Esophagus muscularis mucosa (tissue), 4 donors: Measurements from ENCODE around the gene LDLRAD3. TPM values are rescaled to one million over a fixed set of nuclear protein-coding genes. Genes with fewer than 3 reads are reported as not detected.

ENCODE experiments used
- DNase-seq: peaks from one replicate; pipeline ENCODE4 v3.0.0-alpha.2; 2017; ENCODE audit errors: extremely low spot score
- H3K27ac ChIP-seq, 4 donors: fragments of 200-600 bp; sonication (generic); replicated peaks in 1 of 4; 1 replicate in 3 of 4; 2 replicates in 1 of 4; pipeline ENCODE4 v1.5.1; 2016 to 2019; ENCODE audit warnings: mild to moderate bottlenecking in 1 of 4
- H3K27me3 ChIP-seq, 4 donors: fragments of 200-600 bp; sonication (generic); one replicate each; pipeline versions ENCODE4 v1.5.1 to v1.6.0; 2016 to 2019
- H3K36me3 ChIP-seq, 4 donors: fragments of 200-600 bp; sonication (generic); one replicate each; pipeline ENCODE4 v1.5.1; 2016 to 2019
- H3K4me1 ChIP-seq, 4 donors: fragments of 200-600 bp; sonication (generic); one replicate each; pipeline ENCODE4 v1.5.1; 2016 to 2019
- H3K4me3 ChIP-seq, 4 donors: fragments of 200-600 bp; sonication (generic); 1 replicate in 2 of 4; 2 replicates in 2 of 4; pipeline ENCODE4 v1.5.1; 2016 to 2019; ENCODE audit warnings: mild to moderate bottlenecking in 4 of 4, moderate library complexity in 1 of 4
- H3K9me3 ChIP-seq, 4 donors: fragments of 200-600 bp; sonication (generic); 1 replicate in 3 of 4; 2 replicates in 1 of 4; pipeline ENCODE4 v1.5.1; 2016 to 2019
- EP300 ChIP-seq: sonication (generic); formaldehyde crosslinking; IDR thresholded peaks from one replicate; pipeline ENCODE4 v1.6.1; 2017; ENCODE audit warnings: antibody characterized with exemption
- POLR2A ChIP-seq: fragments of 450-650 bp; IDR thresholded peaks from one replicate; pipeline ENCODE4 v1.6.1; 2017; ENCODE audit warnings: antibody characterized with exemption, moderate library complexity, mild to moderate bottlenecking, low read depth
- POLR2AphosphoS5 ChIP-seq, 2 donors: sonication (generic); formaldehyde crosslinking; IDR thresholded peaks; one replicate each; pipeline ENCODE4 v1.6.1; 2017; ENCODE audit warnings: antibody characterized with exemption in 2 of 2
- WGBS: methylation state at CpG from one replicate; pipeline ENCODE4 v1.1.5; 2018; 5-methylcytosine and 5-hydroxymethylcytosine counted together
- intact Hi-C: fragments of 100-400 bp; cut with DNase I; formaldehyde crosslinking; loops from one replicate; pipeline ENCODE4 v1.15.1; 2023
- total RNA-seq, 4 donors: library from RNA; depleted of rRNA; stranded (reverse); fragments of >200 nt; gene quantifications; one replicate each; pipeline versions ENCODE4 v1.1.0 to v1.2.1, GENCODE V29; 2016
- TF ChIP-seq, protein P1 (sequence below), 3 experiments: fragments of 200-600 bp in 2 of 3; fragments of 450-650 bp in 1 of 3; sonication (generic) in 2 of 3; IDR thresholded peaks; one replicate each; pipeline ENCODE4 v1.5.1; 2017 to 2019; ENCODE audit warnings: antibody characterized with exemption in 3 of 3, mild to moderate bottlenecking in 2 of 3, moderate library complexity in 1 of 3

The LDLRAD3 gene
- total RNA-seq, 4 donors from 2014 or later, result 6.8 to 8.7 (median 8.2) TPM

DNA sequence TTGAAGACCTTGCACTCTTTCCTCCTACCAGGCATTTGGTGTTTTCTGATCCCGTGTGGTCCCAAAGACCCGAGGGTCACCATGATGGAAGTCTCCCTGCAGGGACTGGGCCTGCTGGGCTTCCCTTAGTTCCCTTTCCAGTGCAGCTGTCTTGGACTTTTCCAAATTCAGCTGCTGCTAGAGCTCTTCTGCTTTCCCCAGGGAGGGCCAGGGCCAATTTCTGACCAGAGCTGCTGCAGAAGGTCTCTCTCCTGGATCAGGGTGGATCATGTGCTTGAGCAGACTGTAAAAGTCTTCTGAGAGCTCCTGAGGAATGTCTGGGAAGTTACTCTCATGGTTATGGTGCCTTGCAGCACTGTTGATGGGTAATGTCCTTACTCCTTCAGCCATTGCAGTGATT is 23.2 kb downstream of the LDLRAD3 start:
- H3K9me3 ChIP-seq, result no peaks in the 10 kb centered on the region
- no peak overlapping the region for H3K4me3 ChIP-seq
- TF ChIP-seq, protein P1, sequence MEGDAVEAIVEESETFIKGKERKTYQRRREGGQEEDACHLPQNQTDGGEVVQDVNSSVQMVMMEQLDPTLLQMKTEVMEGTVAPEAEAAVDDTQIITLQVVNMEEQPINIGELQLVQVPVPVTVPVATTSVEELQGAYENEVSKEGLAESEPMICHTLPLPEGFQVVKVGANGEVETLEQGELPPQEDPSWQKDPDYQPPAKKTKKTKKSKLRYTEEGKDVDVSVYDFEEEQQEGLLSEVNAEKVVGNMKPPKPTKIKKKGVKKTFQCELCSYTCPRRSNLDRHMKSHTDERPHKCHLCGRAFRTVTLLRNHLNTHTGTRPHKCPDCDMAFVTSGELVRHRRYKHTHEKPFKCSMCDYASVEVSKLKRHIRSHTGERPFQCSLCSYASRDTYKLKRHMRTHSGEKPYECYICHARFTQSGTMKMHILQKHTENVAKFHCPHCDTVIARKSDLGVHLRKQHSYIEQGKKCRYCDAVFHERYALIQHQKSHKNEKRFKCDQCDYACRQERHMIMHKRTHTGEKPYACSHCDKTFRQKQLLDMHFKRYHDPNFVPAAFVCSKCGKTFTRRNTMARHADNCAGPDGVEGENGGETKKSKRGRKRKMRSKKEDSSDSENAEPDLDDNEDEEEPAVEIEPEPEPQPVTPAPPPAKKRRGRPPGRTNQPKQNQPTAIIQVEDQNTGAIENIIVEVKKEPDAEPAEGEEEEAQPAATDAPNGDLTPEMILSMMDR (IDR thresholded peaks at IDR 0.05), result no peak
- TF ChIP-seq EP300, result no peak
- no peak for TF ChIP-seq POLR2AphosphoS5 (IDR thresholded peaks at IDR 0.05)
- TF ChIP-seq POLR2A, result no peak
- no peak overlapping the region for H3K27ac ChIP-seq
- H3K4me1 ChIP-seq, result peaks cover 0 to 7% (median 0%) of the 10 kb centered on the region in 4 donors
- no peaks in the 10 kb centered on the region for H3K36me3 ChIP-seq
- DNase-seq, result no peak
- H3K27me3 ChIP-seq, result no peaks in the 10 kb centered on the region
- WGBS, result 83% methylated on average over 1 of the region's 2 CpGs
- intact Hi-C loops, result no loop called here

DNA sequence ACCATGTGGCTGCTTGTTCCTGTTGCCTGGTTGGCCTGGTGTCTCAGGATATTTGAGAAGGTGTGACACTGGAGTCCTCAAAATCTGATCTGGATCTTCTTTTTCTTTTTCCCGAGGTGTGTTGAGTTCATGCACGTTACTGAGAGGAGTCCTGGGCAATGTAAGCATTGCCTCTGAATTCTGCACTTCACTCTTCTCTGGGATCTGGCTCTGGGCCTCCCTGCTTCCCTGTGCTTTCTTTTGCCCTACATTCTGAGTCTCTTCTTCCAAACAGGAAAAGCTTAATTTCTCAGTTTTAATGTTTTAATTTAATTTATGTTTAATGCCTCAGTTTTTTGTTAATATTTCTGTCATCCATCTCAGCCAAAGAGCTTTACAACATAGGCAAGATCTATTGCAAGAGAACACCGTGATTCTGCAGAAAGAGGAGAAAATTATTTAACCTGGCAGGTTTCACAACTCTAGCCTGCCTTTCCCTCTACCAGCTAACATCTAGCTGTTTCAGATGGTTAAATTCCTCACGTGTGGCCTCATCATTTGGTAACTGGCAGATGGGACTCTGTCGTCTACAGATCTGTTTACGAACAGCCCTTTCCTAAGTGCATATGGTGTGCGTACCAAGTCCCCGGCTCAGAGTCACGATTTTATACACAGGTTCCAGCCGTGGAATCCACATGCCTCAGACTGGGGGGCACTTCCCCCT is 24.7 kb downstream of the LDLRAD3 start:
- no peak for DNase-seq
- Histone ChIP-seq H3K27ac (no peak overlapping the region), H3K36me3 (no peaks in the 10 kb centered on the region), H3K9me3 (no peaks in the 10 kb centered on the region), H3K4me3 (no peak overlapping the region), H3K4me1 (peaks cover 0 to 7% (median 0%) of the 10 kb centered on the region in 4 donors), H3K27me3 (no peaks in the 10 kb centered on the region)
- intact Hi-C loops, result no loop called here
- TF ChIP-seq POLR2AphosphoS5 (IDR thresholded peaks at IDR 0.05) (no peak), POLR2A (no peak), EP300 (no peak)
- WGBS, result 69% methylated on average over 10 of the region's 10 CpGs

DNA sequence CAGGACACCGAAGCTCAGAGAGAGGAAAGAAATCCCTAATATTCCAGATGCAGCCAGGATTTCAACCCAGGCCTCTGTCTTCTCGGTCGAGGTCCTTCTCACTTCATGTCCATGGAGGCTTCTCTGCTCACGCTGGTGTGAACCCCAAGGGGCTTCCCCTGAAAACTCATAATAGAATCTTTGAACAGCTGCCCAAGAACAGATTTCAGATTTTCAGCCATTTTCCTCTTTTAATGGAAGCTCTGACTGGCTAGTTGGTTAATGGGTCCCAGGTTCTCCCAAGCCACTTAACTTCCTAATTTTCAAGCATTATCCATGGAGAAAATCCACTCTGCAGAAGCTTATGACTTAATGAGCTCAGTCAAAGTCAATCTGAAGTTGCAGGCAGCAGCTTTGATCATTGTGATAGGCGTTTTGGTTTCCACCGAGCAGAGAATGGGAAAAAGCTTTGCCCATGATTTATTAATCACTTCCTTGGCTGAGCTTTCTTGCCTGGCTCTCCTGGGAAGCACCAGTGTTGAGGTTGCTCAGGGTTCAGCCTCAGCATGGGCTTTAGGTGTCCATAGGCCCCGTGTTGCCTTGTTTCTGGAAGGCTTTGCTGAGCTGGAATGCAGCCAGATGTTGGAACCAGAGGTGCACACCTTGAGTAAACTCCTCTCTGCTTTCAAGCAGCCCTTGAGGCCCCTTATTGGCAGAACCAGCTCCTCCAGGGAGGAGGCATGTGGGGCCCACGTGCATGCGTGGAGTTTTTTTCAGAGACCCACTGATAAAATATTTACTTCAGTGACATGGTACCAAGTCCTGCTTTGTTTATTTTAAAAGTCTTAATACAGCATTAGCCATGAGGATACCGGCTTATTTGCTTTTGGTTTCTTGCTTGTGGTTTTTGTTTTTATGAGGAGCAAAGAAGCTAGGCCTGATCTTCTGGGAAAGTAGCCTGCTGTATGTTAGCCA is 25.5 kb downstream of the LDLRAD3 start:
- TF ChIP-seq, protein P1 (IDR thresholded peaks at IDR 0.05), result no peak
- no peak for TF ChIP-seq POLR2AphosphoS5 (IDR thresholded peaks at IDR 0.05)
- TF ChIP-seq POLR2A, result no peak
- TF ChIP-seq EP300, result no peak
- WGBS, result 71% methylated on average over 10 of the region's 10 CpGs

DNA sequence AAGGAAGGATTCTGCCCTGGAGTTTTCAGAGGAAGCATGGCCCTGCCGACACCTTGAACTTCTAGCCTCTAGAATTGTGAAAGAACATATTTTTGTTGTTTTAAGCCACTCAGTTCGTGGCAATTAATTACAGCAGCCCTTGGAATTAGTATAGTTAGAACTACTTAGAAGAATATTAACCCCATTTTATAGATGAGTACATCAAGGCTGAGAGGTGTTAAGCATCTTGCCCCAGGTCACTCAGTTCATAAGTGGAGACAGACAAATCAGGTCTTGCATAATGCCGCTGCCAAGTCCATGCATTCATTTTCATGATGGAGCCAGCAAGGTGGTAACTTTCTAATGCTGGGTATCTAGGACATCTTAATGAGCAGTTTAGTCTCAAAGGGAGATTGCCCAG is 26.6 kb downstream of the LDLRAD3 start:
- H3K27me3 ChIP-seq, result no peaks in the 10 kb centered on the region
- WGBS, result 95% methylated on average over 3 of the region's 3 CpGs
- no peak for DNase-seq
- peaks cover 0 to 12% (median 2%) of the 10 kb centered on the region in 4 donors for H3K9me3 ChIP-seq
- H3K27ac ChIP-seq, result no peak overlapping the region
- TF ChIP-seq EP300, result no peak
- TF ChIP-seq POLR2A, result no peak
- TF ChIP-seq, protein P1 (IDR thresholded peaks at IDR 0.05), result no peak
- no peak for TF ChIP-seq POLR2AphosphoS5 (IDR thresholded peaks at IDR 0.05)
- no peaks in the 10 kb centered on the region for H3K36me3 ChIP-seq
- H3K4me1 ChIP-seq, result peaks cover 0 to 5% (median 0%) of the 10 kb centered on the region in 4 donors
- intact Hi-C loops, result no loop called here
- no peak overlapping the region for H3K4me3 ChIP-seq

More for the DNA sequence above, 25.5 kb downstream of the LDLRAD3 start:
- H3K27me3 ChIP-seq, result no peaks in the 10 kb centered on the region
- no peak overlapping the region for H3K4me3 ChIP-seq
- peaks cover 0 to 6% (median 0%) of the 10 kb centered on the region in 4 donors for H3K4me1 ChIP-seq
- no peak overlapping the region for H3K27ac ChIP-seq
- no peak for DNase-seq
- intact Hi-C loops, result no loop called here
- peaks cover 0 to 6% (median under 1%) of the 10 kb centered on the region in 4 donors for H3K9me3 ChIP-seq
- H3K36me3 ChIP-seq, result no peaks in the 10 kb centered on the region
